Gastrocnemius medialis (tissue), 4 donors: ENCODE data around the gene IFNW1.

Experiments used
- CTCF ChIP-seq, 5 experiments: fragments of 450-650 bp in 3 of 5; fragments of 200-600 bp in 2 of 5; sonication (generic) in 2 of 5; IDR thresholded peaks in 4 of 5; conservative IDR thresholded peaks in 1 of 5; 1 replicate in 4 of 5; 2 replicates in 1 of 5; pipeline ENCODE4 v1.5.1; 2016 to 2019; ENCODE audit warnings: antibody characterized with exemption in 5 of 5, mild to moderate bottlenecking in 3 of 5, moderate library complexity in 3 of 5
- POLR2A ChIP-seq, 2 donors: fragments of 450-650 bp; IDR thresholded peaks; one replicate each; pipeline ENCODE4 v1.6.1; 2017; ENCODE audit warnings: antibody characterized with exemption in 2 of 2, mild to moderate bottlenecking in 2 of 2, moderate library complexity in 2 of 2

- no peak for TF ChIP-seq CTCF (IDR thresholded peaks at IDR 0.05 in 4 of 5, conservative IDR thresholded peaks at IDR 0.05 in 1 of 5)
- no peak for TF ChIP-seq POLR2A (IDR thresholded peaks at IDR 0.05)
Observed at GRCh38 chr9:21160178-21160577, 18.5 kb upstream of the IFNW1 start.
